Measurements from ENCODE around the gene ADGRL3. TPM values are rescaled to one million over a fixed set of nuclear protein-coding genes. Genes with fewer than 3 reads are reported as not detected.

The ADGRL3 gene
- total RNA-seq, 1 donor from 2014 or later: 18.7 TPM

DNA sequence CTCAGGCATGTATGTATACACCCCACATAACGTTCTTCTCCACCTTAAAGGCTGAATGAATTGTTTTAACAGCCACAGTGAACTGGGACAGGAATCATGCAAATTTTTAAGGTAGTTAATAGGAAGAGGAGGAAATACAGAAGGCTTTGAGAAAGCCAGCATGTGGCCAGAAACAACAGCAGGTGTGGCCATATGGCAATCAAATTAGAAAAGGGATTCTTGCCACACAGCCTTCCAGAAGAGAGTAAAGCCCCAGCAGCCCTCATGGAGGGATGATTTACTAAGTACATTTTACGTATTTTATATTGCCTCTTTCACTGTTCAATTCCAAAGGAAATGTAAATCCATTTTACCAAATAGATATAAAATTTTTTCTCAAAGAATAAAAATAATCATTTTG, 792.2 kb downstream of the ADGRL3 start:
- no peaks in the 10 kb centered on the region for H3K27me3 Mint-ChIP-seq (ENCODE audit: unreplicated experiment)
- H3K36me3 Mint-ChIP-seq (ENCODE audit: unreplicated experiment): no peaks in the 10 kb centered on the region
- H3K4me3 Mint-ChIP-seq (ENCODE audit: unreplicated experiment): no peak overlapping the region
- H3K27ac Mint-ChIP-seq (ENCODE audit: unreplicated experiment): no peak overlapping the region
- H3K4me1 Mint-ChIP-seq (ENCODE audit: unreplicated experiment): no peaks in the 10 kb centered on the region
- TF ChIP-seq CTCF (IDR thresholded peaks at IDR 0.05): no peak
- no peaks in the 10 kb centered on the region for H3K9me3 Mint-ChIP-seq (ENCODE audit: unreplicated experiment)
- no peak for DNase-seq (ENCODE audit: extremely low spot score, unreplicated experiment)

- Mint-ChIP-seq H3K9me3 (ENCODE audit: unreplicated experiment) (no peaks in the 10 kb centered on the region), H3K27ac (ENCODE audit: unreplicated experiment) (no peak overlapping the region), H3K4me3 (ENCODE audit: unreplicated experiment) (no peak overlapping the region), H3K36me3 (ENCODE audit: unreplicated experiment) (no peaks in the 10 kb centered on the region), H3K4me1 (ENCODE audit: unreplicated experiment) (no peaks in the 10 kb centered on the region), H3K27me3 (ENCODE audit: unreplicated experiment) (no peaks in the 10 kb centered on the region)
- TF ChIP-seq CTCF (IDR thresholded peaks at IDR 0.05): no peak
- no peak for DNase-seq (ENCODE audit: extremely low spot score, unreplicated experiment)
Measured at GRCh38 chr4:61994036-61994435, 793.9 kb downstream of the ADGRL3 start.

- Mint-ChIP-seq H3K36me3 (ENCODE audit: unreplicated experiment) (no peaks in the 10 kb centered on the region), H3K4me1 (ENCODE audit: unreplicated experiment) (no peaks in the 10 kb centered on the region), H3K27ac (ENCODE audit: unreplicated experiment) (no peak overlapping the region), H3K9me3 (ENCODE audit: unreplicated experiment) (no peaks in the 10 kb centered on the region), H3K27me3 (ENCODE audit: unreplicated experiment) (no peaks in the 10 kb centered on the region), H3K4me3 (ENCODE audit: unreplicated experiment) (no peak overlapping the region)
- no peak for DNase-seq (ENCODE audit: extremely low spot score, unreplicated experiment)
- no peak for TF ChIP-seq CTCF (IDR thresholded peaks at IDR 0.05)
Measured at GRCh38 chr4:61995717-61996340, 795.7 kb downstream of the ADGRL3 start.

DNA sequence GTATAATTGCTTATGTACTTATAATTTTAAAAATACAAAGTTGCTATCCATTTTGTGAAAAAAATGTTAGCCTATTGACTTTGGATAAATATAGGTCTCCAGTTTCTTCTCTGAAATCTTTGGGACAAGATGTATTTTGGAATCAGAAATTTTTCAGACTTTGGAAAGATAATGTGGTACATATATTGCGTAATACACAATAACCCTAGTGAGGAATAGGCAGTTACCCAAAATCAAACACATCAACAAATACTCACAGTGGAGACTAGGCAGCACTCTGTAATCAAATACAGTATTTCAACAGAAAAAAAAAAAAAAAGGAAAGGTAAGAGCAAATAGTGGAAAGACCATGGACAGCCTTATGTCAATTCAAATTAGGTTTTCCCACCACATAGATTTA, 796.8 kb downstream of the ADGRL3 start:
- H3K9me3 Mint-ChIP-seq (ENCODE audit: unreplicated experiment): no peaks in the 10 kb centered on the region
- no peaks in the 10 kb centered on the region for H3K4me1 Mint-ChIP-seq (ENCODE audit: unreplicated experiment)
- no peaks in the 10 kb centered on the region for H3K36me3 Mint-ChIP-seq (ENCODE audit: unreplicated experiment)
- no peaks in the 10 kb centered on the region for H3K27me3 Mint-ChIP-seq (ENCODE audit: unreplicated experiment)
- TF ChIP-seq CTCF (IDR thresholded peaks at IDR 0.05): no peak
- no peak overlapping the region for H3K27ac Mint-ChIP-seq (ENCODE audit: unreplicated experiment)
- no peak overlapping the region for H3K4me3 Mint-ChIP-seq (ENCODE audit: unreplicated experiment)
- DNase-seq (ENCODE audit: extremely low spot score, unreplicated experiment): no peak

DNA sequence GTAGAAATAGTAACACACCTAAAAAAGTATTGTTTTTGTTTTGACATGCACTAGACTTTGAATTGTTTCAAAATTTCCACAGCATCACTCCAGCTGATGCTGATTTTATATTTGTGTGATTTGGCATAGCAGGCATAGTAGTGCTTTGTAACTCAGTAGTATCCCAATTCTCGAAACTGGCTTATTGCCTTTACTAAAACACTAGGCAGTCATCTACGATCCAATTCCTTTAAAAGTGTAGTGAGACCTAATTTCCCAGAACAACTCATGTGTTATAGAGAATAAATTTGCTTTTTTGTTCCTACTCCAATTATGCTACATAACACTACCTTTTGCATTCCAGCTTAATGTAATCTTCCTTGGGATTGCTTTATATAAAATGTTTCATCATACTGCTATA, 797.7 kb downstream of the ADGRL3 start:
- H3K27me3 Mint-ChIP-seq (ENCODE audit: unreplicated experiment): no peaks in the 10 kb centered on the region
- no peaks in the 10 kb centered on the region for H3K4me1 Mint-ChIP-seq (ENCODE audit: unreplicated experiment)
- no peak for TF ChIP-seq CTCF (IDR thresholded peaks at IDR 0.05)
- DNase-seq (ENCODE audit: extremely low spot score, unreplicated experiment): no peak
- no peaks in the 10 kb centered on the region for H3K36me3 Mint-ChIP-seq (ENCODE audit: unreplicated experiment)
- no peak overlapping the region for H3K4me3 Mint-ChIP-seq (ENCODE audit: unreplicated experiment)
- H3K9me3 Mint-ChIP-seq (ENCODE audit: unreplicated experiment): no peaks in the 10 kb centered on the region
- H3K27ac Mint-ChIP-seq (ENCODE audit: unreplicated experiment): no peak overlapping the region

All from osteocyte (in vitro differentiated cells).